NCI-H526 (cell line): ENCODE results near the gene HPCAL1.

Experiments used
- DNase-seq, 2 experiments: peaks; one replicate each; lab custom pipeline; 2025; lab: John Stamatoyannopoulos, UW

HPCAL1 gene

DNA sequence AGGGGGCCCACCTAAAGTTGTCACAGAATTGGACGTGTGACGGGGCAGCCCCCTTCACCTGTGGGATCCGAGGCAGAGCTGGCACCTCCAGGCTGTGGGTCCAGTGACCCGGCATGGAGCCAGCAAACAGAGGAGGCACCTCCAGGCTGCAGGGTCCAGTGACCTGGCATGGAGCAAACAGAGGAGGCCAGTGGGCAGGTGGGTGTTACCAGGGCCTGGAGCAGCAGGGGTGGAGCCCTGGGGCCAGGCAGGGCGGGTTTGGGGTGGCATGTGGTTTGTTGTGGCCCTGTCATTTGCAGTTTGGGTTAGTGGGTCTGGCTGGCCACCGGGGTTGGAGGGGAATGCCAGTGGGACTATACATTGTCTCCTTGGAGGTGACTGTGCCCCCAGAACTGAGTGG is 68.2 kb downstream of the HPCAL1 start:
- DNase-seq, result no peak

DNA sequence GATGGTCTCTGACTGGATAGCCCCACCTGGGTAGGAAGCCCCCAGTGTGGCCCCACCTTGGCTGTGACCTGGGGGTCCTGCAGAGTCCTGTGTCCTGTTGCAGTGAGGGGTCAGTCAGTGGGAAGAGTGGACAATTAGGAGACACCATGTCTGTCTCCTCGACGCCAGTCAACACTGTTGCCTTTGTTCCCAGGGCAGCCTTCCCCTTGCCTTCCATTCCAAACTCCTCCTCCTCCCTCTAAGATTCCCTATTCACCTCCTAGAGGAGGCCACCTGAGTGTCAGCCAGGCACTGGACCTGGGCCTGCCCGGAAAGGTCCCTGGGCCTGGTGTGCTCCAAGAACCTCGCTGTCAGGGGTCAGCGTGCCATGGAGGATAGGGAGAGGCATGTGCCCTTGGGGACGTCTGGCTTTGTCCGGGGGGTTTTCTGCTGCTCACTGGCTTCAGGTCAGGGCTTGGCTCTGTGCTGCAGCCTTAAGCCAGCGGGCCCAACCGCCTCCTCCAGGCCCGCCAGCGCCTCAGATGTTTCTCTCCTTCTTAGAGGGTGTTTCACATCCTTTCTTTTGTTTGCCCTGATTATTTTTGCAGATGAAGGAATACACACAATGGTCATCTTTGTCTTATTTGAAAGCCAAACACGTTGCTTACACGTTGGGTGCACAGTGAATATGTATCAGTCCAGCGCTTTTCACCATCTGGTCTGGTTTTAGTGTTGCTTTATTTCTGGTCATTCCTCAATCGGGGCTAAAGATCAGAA is 68.9 kb downstream of the HPCAL1 start:
- DNase-seq, result peak in 1 of 2 experiments; percentile 44

DNA sequence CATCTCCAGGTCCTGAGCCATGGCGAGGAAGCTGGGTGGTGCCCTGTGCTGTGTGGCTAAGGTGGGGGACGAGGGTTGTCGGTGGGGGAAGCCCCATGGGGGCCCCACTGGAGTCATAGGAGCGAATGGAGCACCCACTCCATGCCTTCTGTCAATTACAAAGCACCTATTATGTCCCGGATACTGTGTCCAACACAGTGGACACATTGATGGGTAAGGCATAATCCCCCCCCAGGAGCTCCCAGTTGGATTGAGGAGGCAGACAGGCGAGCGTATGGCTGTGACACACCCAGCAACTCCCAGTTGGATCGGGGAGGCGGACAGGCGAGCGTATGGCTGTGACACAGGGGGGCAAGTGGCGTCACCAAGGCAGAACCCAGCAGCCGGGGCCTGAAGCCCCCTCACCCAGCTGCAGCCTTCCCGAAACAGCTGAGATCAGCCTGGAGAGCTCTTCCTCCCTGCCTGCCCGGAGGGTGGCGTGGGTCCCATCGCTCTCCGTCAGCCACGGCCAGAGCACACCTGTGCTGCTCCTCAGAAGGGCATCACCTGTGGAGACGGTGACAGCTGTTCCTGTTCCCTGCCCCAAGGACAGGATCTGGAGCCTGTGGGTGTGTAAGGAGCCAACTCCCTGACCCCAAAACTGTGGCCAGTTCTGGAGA is 69.6 kb downstream of the HPCAL1 start:
- peak in 1 of 2 experiments; percentile 21 for DNase-seq

DNA sequence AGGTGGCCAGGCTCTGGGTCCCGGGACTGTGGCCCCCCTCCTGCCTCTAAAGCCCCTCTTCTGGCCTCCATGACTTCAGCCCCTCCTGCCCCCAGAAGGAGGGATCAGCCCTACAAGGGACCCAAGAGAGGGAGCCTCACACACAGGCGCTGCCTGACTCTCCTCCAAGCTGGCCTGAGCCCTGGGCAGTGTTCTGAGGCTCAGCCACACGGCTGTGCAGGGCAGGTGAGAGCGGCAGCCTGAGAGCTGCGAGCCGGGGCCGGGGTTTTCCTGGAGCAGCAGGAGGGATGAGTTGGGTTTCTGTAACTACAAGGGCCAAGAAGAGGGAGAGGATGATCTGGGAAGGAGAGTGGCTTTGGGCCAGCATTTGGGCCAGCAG is 70.1 kb downstream of the HPCAL1 start:
- no peak for DNase-seq

DNA sequence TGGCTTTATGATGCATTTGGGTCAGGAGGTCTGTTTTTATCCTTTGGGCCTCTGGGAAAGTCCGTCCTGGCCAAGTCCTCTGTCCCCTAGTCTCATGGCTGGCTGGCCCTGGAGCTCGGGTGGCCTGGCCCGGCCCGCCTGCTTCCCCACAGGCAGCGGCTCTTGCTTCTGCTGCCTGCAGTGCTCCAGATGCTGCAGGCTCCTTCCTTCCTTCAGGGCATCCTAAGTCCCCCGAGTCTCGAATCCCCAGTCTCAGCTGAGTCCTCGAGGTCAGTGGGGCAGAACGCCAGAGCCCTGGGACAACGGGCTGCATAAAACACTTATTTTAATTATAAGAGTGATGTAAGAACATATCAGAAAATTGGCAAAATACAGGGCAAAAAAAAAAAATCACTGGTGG is 71.2 kb downstream of the HPCAL1 start:
- DNase-seq, result no peak

DNA sequence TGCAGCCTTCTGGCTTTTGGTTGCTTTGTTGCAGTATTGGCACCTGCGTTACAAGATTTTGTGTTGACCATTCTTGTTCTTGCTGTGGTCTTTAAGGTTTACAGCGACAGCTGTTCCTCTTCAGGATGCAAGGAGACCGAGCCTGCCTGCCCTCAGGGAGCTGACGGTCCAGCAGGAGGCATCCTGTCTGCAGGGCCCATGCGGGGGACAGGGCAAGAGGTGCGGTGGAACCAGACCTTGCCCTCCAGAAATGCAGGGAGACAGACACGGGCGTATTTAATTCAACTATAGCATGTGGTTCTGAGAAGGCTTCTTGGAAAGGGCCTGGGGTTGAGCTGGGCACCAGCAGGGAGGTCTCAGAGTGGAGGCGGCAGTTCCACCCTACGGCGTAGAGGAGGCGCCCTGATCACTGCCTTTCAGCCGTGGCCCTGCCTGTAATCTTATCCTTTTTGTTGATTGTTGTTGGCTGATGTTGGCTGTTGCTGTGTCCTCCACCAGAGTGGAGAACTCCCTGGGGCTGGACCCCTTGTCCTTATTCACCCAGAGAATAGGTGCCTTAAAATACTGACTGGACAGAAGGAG is 71.7 kb downstream of the HPCAL1 start:
- no peak for DNase-seq

DNA sequence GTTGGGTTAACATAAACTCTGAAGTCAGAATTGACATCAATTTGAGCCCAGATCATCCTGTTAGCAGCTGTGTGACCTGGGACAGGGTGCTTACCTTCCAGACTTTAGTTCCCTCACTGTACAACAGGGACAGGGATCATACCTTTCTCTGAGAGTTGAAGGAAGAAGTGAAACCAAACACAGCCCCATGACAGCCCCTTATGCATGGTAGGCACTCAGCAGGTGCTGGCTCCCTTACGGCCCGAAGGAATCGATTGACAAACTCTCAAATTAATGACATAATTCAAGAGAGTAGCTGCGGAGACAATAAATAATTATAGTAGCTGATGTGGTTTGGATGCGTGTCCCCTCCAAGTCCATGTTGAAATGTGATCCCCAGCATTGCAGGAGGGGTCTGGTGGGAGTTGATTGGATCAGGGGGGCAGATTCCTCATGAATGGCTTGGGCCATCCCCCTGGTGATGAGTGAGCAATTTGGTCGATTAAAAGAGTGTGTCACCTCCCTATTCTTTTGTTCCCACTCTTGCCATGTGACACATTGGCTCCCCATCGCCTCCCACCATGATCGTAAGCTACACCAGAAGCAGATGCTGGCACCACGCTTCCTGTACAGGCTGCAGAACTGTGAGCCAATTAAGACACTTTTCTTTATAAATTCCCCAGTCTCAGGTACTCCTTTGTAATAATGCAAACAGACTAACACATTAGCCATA is 73.0 kb downstream of the HPCAL1 start:
- DNase-seq, result no peak

DNA sequence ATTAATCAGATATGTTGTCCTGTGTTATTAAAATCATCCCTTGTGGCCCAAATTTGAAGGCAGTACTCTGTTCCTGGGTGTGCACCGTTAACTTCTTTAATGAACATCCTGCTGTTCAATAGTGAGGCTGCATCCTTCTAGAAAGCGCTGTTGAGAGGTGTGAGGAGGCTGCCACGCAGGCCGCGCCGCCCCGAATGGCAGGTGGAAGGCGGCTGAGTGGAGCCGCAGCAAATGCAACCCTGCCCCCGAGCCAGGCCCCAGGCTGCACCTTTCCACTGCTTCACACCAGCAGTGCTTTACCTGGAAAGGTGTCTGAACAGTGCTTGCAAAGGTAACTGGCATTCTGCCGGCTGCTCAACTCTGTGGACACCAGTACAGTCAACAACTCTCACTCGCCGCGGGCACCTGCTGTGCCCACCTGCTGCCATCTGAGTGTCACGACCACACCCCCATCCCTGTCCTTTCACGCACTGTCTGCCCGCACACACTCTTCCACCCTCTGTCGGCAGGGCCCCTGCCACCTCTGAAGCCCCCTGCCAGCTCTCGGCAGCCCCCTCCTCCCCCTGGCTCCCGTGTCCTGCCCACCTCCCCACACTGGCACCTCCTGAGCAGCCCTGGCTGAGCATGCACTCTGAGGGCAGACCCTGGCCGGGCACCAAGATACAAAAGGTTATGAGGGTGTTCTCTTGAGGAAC is 74.5 kb downstream of the HPCAL1 start:
- DNase-seq, result no peak

DNA sequence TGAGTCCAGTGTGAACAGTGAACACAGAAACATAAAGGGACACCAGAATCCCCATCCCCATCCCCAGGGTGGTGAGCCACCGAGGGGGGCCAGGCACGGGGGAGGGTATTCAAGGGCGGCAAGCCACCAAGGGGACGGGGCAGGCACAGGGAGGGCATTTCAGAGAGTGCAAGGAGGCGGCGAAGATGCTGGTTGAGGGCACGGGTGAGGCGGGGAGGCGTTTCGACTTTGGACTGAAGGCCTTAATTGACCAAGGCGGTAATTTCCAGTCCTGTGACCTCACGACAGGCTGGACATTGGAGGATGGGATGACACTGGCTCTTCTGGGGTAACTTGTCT is 75.0 kb downstream of the HPCAL1 start:
- DNase-seq, result no peak

DNA sequence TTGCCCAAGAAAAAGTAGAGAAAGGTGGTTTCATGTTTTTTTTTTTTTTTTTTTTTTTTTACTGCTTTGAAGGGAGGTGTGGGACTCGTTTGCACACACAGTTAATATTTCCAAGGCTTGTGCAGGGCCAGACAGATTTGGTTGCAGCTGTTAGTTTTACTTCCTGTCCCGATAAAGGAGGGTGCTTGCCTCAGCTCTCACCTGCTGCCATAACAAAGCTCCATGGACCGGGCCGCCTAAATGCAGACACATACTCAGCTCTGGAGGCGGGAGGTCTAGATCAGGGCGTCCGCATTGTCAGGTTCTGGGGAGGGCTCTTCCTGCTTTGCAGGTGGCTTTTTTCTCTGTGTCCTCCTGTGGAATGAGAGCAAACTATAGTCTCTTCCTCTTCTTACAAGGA is 75.5 kb downstream of the HPCAL1 start:
- DNase-seq, result peak; percentile 86 to 90

DNA sequence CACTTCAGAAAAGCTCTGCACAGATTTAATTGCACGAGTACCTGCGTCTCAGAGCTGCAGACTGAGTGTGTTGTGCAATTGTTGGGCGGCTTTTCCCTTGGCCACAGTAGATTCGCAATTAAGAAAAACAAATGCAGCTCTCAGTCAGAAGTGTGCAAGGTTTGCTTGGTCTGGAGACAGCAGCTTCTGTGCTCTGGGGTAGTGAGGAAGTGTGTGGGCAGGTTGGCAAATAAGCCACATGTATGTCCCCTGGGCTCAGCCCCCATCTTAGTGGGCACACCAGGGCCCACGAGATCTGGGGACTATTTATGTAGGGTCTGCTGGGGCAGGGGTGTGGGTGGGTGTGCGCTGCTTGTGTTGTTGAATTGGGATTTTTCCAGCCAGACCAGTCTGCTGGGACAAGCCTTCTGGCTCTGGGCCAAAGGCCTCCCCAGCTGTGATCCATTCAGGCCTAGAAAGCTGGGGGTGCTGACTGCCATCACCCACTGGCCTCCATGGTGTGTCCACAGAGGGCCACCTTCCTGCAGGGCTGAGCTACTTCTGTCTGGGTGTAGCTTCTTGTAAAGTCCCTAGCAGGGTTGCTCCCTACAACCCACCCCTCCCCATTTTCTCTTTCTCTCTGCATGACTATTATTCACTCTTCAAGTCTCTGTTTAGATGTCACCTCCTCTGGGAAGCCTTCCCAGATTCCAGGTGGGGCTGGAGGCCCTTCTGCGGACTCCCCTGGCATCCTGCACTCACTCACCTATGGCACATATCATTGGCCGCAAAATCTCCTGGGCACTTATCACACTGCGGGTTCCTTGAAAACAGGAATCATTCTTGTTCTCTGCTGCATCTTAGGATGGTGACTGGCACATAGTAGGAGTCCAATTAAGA is 77.6 kb downstream of the HPCAL1 start:
- no peak for DNase-seq

DNA sequence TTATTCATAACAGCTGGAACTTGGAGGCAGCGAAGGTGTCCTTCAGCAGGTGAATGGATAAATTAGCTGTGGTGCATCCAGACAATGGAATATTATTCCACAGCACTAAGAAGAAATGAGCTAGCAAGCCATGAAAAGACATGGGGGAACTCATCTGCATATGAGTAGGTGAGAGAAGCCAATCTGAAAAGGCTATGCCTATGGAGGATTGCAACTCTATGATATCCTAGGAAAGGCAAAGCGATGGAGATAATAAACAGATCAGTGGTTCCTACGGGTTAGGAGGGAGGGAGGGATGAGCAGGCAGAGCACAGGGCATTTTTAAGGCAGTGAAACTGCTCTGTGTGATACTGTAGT is 79.3 kb downstream of the HPCAL1 start:
- peak in 1 of 2 experiments; percentile 28 for DNase-seq

DNA sequence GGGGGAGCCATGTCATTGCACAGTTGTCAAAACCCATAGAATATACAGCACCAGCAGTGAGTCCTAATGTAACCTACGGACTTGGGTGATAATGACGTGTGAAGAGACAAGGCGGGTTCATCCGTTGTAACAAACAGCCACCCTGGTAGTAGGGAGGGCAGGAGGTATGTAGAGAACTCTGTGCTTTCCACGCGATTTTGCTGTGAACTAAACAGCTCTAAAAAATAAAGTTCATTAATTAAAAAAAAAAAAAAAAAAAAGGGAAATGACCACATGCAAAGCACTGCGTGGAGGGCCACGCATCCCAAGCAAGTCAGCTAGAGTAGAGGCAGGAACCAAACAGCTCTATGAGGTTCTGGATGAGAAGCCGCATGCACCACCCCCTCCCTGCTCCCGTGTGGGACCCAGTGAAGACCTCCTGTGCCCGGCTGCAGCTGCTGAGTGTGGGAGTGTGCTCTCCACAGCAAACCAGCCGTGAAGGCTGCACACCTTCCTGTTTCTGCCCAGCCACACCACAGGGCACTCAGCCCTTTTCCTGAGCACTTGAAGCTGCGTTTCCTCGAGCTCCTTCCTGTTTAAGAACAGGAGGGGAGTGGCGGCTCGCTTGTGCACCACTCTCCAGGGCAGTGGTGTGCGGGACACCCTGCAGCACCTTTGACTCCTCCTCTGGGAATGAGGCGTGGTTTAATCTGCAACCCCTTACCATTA is 79.8 kb downstream of the HPCAL1 start:
- peak in 1 of 2 experiments; percentile 50 for DNase-seq

DNA sequence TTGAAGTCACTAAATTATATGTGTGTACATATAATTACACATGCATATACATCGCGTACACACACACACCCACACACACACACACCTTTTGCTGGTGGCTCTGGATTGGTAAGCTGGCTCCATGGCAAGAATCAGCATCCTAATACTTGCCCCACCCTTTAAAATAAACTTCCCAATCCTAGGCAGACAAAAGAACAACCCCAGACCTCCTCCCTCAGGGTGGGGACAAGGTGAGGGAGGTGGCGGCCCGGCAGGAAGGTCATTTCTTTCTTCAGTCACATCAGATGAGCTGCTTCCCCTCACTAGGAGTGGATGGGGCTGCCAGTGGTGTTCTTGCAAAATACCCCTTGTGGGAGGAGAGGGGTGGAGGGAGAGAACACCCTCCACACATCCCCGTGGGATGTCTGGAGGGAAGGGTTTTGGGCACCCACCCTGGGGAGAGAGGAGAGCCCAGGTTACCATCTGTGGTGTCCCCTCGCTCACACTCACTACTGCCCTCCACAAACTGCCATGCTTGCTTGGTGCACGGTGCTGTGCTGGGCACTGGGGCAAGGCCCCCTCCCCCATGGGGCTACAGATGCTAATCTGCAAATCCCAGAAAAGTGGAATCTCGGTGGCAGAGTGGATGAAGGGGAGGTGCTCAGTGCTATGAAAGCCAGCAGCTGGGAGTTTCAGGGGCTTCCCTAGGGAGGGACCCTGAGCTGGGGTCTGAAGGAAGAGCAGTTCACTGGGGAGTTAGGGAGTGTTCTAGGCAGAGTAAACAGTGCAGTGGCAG is 81.4 kb downstream of the HPCAL1 start:
- DNase-seq, result no peak

DNA sequence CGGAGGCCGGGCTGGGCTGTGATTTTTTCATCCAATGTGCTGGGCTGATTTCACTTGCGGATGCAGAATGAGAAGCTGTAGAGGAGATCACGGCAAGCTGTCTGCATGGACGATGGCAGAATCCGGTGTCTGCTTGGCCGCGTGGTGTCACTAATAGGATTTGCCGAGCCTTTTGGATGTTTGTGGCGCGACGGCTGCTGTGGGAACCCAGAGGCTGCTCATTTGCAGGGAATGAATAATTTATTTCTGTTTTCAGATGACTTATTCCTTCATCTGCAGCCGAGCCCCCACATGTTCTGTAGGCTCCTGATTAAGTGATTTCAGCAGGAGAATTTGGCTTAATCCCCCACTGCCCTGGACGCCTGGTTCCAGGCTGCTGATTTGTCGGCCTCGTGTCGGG is 82.8 kb downstream of the HPCAL1 start:
- DNase-seq, result peak in 1 of 2 experiments; percentile 58

DNA sequence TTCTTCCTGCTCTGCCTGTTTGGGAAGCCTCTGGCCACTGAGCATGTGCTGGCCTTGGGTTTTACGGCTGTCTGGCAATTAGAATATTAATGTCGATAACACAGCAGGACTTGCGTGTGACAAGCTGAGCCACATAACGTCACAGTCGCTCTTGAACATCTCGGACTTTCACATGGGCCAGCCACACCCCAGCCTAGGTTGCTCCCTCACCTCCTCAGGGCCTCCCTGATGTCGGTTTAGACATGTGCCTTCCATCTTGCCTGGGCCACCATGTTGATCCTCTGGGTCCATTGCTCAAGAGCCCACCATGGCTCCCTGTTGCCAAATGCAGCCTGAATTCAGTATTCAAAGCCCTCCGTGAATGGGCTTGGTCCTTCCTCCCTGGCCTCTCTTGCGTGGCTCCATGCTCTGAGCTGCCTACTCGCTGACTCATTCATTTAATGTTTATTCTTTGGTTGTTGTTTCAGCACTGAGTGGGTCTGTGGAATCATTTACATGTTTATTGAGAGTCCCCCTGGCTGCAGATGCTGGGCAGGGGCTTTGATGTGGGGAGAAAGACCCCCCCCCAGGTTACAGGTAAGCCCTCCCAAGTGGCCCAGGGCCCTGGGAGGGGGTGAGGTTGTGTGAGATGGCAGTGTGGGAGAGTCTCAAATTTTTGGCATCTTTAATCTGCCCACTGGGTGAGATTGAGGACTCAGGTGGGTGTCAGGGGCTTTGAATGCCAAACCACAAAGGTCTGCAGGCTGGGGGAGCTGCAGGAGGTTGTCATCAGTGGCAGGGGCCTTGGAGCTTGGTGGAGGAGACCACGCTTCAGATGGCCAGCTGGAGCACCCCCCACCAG is 83.4 kb downstream of the HPCAL1 start:
- no peak for DNase-seq

DNA sequence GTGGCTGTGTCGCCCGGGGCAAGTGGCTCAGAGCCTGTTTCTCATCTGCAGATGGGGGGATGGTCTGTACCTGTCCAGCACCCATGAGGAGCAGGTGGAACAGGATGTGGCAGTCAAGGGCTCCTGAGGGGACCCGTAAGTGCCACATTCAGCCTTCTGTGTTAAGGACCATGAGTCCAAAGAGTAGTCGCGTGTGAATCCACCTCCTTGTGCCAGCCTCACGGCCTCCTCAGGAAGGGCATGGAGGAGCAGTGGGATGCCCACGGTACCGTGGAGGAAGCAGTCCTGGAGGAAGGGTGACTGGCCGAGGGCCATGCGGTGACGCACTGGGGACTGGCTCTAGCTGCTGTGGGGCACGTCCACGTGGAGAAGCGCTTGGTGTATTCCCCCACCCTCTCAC is 84.3 kb downstream of the HPCAL1 start:
- DNase-seq, result no peak

DNA sequence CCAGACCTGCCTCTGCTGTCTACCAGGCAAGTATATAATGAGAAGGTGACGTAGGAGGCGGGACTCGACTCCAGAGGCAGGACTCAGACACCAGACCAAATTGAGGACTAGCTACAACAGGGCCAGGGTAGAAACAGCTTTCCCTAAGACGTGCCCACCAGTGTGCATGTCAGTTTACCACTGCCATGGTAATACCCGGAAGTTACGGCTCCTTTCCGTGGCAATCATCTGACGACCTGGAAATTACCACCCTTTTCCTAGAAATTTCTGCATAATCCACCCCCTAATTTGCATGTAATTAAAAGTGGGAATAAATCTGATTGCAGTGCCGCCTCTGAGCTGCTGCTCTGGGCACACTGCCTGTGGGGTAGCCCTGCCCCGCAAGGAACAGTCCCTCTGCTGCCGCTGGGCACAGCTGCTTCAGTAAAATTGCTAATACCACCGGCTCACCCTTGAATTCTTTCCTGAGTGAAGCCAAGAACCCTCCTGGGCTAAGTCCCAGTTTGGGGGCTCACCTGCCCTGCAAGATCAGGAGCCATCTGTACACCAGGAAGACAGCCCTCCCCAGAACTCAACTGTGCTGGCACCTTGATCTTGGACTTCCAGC is 86.4 kb downstream of the HPCAL1 start:
- DNase-seq, result no peak

DNA sequence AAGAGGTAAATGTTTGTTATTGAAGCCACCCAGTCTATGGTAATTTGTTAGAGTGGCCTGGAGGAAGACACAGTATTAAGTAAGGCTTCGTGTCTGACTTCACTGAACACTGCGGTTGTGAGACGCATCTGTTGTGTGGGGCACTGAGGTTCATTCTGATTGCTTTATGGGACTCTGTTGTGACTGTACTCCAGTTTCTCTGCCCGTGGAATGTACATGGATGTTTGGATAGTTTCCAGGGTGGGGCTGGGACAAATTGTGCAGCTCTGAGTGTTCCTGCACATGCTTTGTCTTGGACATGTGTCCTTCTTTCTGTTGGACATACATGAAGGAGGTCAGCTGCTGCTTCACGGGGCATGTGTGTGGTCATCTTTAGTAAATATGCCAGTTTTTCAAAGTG is 86.9 kb downstream of the HPCAL1 start:
- DNase-seq, result no peak
